NCI-H187 treated with DMSO at 0.1 percent for 48 hours (cell line): Measurements from ENCODE around the gene PLP2.
"Not testable (repeated sequence)": the region's sequence is repeated elsewhere in the genome, so short reads cannot be mapped to it uniquely, and the experiment has no call there.

Source experiments
- DNase-seq: peaks from one replicate; lab custom pipeline; 2025; lab: John Stamatoyannopoulos, UW

PLP2 gene

GRCh38 chrX:49163555-49164419 is 7.9 kb upstream of the PLP2 start:
- peak; percentile 7 for DNase-seq

GRCh38 chrX:49164589-49165360 is 6.9 kb upstream of the PLP2 start:
- DNase-seq = no peak

GRCh38 chrX:49165901-49166881 is 5.5 kb upstream of the PLP2 start:
- DNase-seq = peak; percentile 60

GRCh38 chrX:49166914-49167739 is 4.6 kb upstream of the PLP2 start:
- no peak for DNase-seq

- DNase-seq = no peak
Observed at GRCh38 chrX:49167740-49168108, 4.0 kb upstream of the PLP2 start.

- no peak for DNase-seq
Observed at GRCh38 chrX:49172280-49172780, 632 bp downstream of the PLP2 start.

- DNase-seq = not testable (repeated sequence)
Observed at GRCh38 chrX:49173544-49173943, 1.8 kb downstream of the PLP2 start.

- no peak for DNase-seq
Observed at GRCh38 chrX:49174723-49175122, 3.0 kb downstream of the PLP2 start.

- DNase-seq = no peak
Observed at GRCh38 chrX:49175435-49176274, 4.0 kb downstream of the PLP2 start.

GRCh38 chrX:49176421-49177326 is 5.0 kb downstream of the PLP2 start:
- no peak for DNase-seq

- no peak for DNase-seq
Observed at GRCh38 chrX:49177338-49177833, 5.7 kb downstream of the PLP2 start.

- no peak for DNase-seq
Observed at GRCh38 chrX:49177873-49178480, 6.3 kb downstream of the PLP2 start.

- DNase-seq = no peak
Observed at GRCh38 chrX:49178537-49178936, 6.8 kb downstream of the PLP2 start.

GRCh38 chrX:49179358-49179757 is 7.7 kb downstream of the PLP2 start:
- DNase-seq = no peak

- DNase-seq = no peak
Observed at GRCh38 chrX:49183701-49184281, 12.1 kb downstream of the PLP2 start.

GRCh38 chrX:49184294-49185281 is 12.9 kb downstream of the PLP2 start:
- DNase-seq = peak; percentile 28
